ENCODE measurements around the gene HTT-AS.

The HTT-AS gene

GRCh38 chr4:3114377-3114776 lies 40.0 kb upstream of the HTT-AS start:
- H3K27me3 ChIP-seq (ENCODE audit: control insufficient read depth in 5 of 5, insufficient read depth in 4 of 5, low read length in 5 of 5) = no peaks in the 10 kb centered on the region
- H3K27ac ChIP-seq (ENCODE audit: low read depth, low read length) = no peak overlapping the region
- peaks cover 14 to 62% (median 30%) of the 10 kb centered on the region in 5 donors for H3K36me3 ChIP-seq (ENCODE audit: control insufficient read depth in 5 of 5, insufficient read depth in 5 of 5, low read length in 5 of 5)
- peaks cover 2 to 46% (median 25%) of the 10 kb centered on the region in 5 donors for H3K4me1 ChIP-seq (ENCODE audit: control insufficient read depth in 5 of 5, insufficient read depth in 5 of 5, low read length in 5 of 5)
- no peak overlapping the region for H3K9ac ChIP-seq (ENCODE audit: low read length in 5 of 5)
- H3K9me3 ChIP-seq (ENCODE audit: control insufficient read depth in 5 of 5, low read length in 5 of 5) = no peaks in the 10 kb centered on the region
- H3K4me3 ChIP-seq (ENCODE audit: low read depth in 1 of 5, low read length in 5 of 5) = no peak overlapping the region

DNA sequence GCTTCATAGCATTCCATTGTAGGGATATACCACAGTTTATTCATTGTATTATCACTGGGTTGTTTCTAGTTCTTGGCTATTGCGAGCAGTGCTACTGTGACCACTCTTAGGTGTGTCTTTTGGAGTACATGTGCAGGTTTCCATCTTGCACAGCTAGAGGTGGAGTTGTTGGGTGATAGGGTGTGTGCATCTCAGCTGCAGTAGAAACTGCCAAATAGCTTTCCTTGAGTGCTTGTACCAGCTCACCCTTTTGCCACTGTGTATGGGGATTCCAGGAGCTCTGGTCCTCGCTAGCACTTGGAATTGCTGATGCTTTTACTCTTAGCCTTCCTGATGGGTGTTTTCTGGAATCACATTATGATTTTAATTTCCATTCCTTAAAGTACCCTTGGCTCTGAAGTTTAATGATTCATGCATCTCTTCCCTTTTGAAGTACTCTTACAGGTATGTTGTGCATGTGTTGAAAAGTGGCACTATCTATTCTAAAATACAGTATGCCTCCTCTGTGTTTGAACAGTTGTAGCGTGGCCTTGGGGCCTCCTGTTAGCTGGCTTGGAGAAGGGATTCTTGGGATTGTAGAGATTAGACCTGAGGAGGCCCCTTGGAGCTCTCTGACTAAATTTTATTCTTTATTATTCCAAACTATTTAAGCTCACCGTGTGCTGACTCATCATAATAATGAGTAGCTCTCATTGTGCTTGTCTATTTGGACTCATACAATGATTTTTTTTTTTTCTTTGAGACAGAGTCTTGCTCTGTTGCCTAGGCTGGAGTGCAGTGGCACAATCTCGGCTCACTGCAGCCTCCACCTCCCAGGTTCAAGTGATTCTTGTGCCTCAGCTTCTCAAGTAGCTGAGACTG lies 38.5 kb upstream of the HTT-AS start:
- Histone ChIP-seq H3K9me3 (ENCODE audit: control insufficient read depth in 5 of 5, low read length in 5 of 5) (no peaks in the 10 kb centered on the region), H3K36me3 (ENCODE audit: control insufficient read depth in 5 of 5, insufficient read depth in 5 of 5, low read length in 5 of 5) (peaks cover 14 to 62% (median 30%) of the 10 kb centered on the region in 5 donors), H3K27ac (ENCODE audit: low read depth, low read length) (no peak overlapping the region), H3K4me3 (ENCODE audit: low read depth in 1 of 5, low read length in 5 of 5) (no peak overlapping the region), H3K27me3 (ENCODE audit: control insufficient read depth in 5 of 5, insufficient read depth in 4 of 5, low read length in 5 of 5) (no peaks in the 10 kb centered on the region), H3K4me1 (ENCODE audit: control insufficient read depth in 5 of 5, insufficient read depth in 5 of 5, low read length in 5 of 5) (peaks cover 2 to 56% (median 35%) of the 10 kb centered on the region in 5 donors), H3K9ac (ENCODE audit: low read length in 5 of 5) (no peak overlapping the region)

DNA sequence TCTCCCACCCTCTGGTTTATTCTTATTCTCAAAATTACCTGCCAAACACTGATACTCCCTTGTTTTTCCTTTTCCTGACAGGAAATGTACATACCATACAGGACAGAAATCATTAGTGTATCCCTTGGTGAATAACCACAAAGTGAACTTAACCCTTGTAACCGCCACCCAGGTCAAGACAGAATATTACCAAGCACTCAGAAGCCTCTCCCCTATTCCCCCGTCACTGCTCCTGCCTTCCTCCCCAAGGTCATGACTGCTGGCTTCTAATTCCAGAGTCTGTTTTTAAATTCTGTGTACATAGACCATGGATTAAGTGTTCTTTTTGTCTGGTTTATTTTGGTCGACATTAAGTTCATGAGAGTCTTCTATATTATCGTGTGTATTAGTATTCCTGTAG lies 37.9 kb upstream of the HTT-AS start:
- no peak overlapping the region for H3K4me3 ChIP-seq (ENCODE audit: low read depth in 1 of 5, low read length in 5 of 5)
- H3K4me1 ChIP-seq (ENCODE audit: control insufficient read depth in 5 of 5, insufficient read depth in 5 of 5, low read length in 5 of 5) = peaks cover 6 to 57% (median 37%) of the 10 kb centered on the region in 5 donors
- H3K36me3 ChIP-seq (ENCODE audit: control insufficient read depth in 5 of 5, insufficient read depth in 5 of 5, low read length in 5 of 5) = peaks cover 14 to 63% (median 30%) of the 10 kb centered on the region in 5 donors
- no peaks in the 10 kb centered on the region for H3K27me3 ChIP-seq (ENCODE audit: control insufficient read depth in 5 of 5, insufficient read depth in 4 of 5, low read length in 5 of 5)
- H3K27ac ChIP-seq (ENCODE audit: low read depth, low read length) = peak overlapping the region; percentile 19
- no peaks in the 10 kb centered on the region for H3K9me3 ChIP-seq (ENCODE audit: control insufficient read depth in 5 of 5, low read length in 5 of 5)
- H3K9ac ChIP-seq (ENCODE audit: low read length in 5 of 5) = no peak overlapping the region

DNA sequence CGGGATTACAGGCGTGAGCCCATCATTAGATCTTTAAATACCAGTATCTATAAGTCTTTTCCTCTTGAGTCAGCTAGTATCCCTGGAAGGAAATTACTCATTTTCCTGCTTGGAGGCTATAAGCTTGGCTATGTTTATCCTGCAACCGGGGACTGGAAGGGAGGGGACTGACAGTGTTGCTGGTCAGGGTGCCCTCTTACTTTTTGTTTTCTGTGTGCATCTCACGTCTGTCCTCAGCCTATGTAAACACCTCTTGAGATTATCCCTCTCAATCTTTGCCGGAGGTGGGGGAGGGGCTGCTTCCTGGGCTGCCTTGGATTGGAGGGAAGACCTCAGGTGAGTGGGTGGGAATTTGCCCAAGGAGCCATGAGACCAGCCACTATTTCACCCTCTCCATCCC lies 37.1 kb upstream of the HTT-AS start:
- peak overlapping the region; percentile 19 for H3K27ac ChIP-seq (ENCODE audit: low read depth, low read length)

DNA sequence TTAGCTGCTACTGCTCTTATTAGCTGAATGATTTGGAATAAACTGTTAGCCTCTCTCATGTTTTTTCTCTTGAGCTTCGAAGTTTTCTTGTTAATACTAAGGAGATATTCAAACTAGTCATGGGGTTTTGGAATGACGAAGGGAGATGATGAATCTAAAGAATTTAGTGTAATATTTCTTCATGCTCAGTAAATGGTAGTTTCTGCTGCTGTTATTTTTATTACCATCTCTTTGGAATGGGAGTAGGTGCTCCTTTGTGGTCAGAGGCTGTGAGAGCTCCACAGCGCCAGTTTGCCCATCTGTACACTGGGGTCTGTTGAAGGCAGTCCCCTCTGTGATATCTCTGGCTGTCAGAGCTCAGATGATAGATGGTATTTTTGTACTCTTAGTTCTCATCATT lies 33.9 kb upstream of the HTT-AS start:
- no peaks in the 10 kb centered on the region for H3K9me3 ChIP-seq (ENCODE audit: control insufficient read depth in 5 of 5, low read length in 5 of 5)
- no peak overlapping the region for H3K4me3 ChIP-seq (ENCODE audit: low read depth in 1 of 5, low read length in 5 of 5)
- H3K9ac ChIP-seq (ENCODE audit: low read length in 5 of 5) = peak overlapping the region in 2 of 5 donors; percentile 25
- H3K4me1 ChIP-seq (ENCODE audit: control insufficient read depth in 5 of 5, insufficient read depth in 5 of 5, low read length in 5 of 5) = peaks cover 9 to 50% (median 26%) of the 10 kb centered on the region in 5 donors
- H3K27ac ChIP-seq (ENCODE audit: low read depth, low read length) = peak overlapping the region; percentile 84
- H3K36me3 ChIP-seq (ENCODE audit: control insufficient read depth in 5 of 5, insufficient read depth in 5 of 5, low read length in 5 of 5) = peaks cover 11 to 56% (median 20%) of the 10 kb centered on the region in 5 donors
- H3K27me3 ChIP-seq (ENCODE audit: control insufficient read depth in 5 of 5, insufficient read depth in 4 of 5, low read length in 5 of 5) = no peaks in the 10 kb centered on the region

More for the DNA sequence above, 37.1 kb upstream of the HTT-AS start:
- Histone ChIP-seq H3K4me3 (ENCODE audit: low read depth in 1 of 5, low read length in 5 of 5) (no peak overlapping the region), H3K4me1 (ENCODE audit: control insufficient read depth in 5 of 5, insufficient read depth in 5 of 5, low read length in 5 of 5) (peaks cover 9 to 56% (median 34%) of the 10 kb centered on the region in 5 donors), H3K36me3 (ENCODE audit: control insufficient read depth in 5 of 5, insufficient read depth in 5 of 5, low read length in 5 of 5) (peaks cover 14 to 60% (median 26%) of the 10 kb centered on the region in 5 donors), H3K27me3 (ENCODE audit: control insufficient read depth in 5 of 5, insufficient read depth in 4 of 5, low read length in 5 of 5) (no peaks in the 10 kb centered on the region), H3K9ac (ENCODE audit: low read length in 5 of 5) (no peak overlapping the region), H3K9me3 (ENCODE audit: control insufficient read depth in 5 of 5, low read length in 5 of 5) (no peaks in the 10 kb centered on the region)

DNA sequence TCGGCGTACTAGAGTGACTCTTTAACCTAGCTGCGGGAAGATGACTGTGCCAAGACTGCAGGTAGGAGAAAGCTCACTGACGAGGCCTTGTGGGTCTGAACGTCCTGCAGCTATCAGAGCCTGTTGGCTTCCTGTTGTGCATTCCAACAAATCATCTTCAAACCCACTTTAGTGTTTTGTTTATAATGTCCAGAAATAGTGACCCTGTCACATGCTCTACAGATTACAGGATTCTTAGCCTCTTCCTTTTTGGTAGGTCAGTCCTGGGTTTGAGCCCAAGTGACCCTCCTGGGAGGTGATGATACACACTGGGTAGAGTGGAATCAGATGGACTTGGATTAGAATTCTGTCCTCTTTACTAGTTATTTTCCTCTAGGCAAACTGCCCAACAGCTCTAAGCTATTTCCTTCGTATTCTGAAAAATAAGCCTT lies 33.4 kb upstream of the HTT-AS start:
- H3K27ac ChIP-seq (ENCODE audit: low read depth, low read length) = peak overlapping the region; percentile 84

DNA sequence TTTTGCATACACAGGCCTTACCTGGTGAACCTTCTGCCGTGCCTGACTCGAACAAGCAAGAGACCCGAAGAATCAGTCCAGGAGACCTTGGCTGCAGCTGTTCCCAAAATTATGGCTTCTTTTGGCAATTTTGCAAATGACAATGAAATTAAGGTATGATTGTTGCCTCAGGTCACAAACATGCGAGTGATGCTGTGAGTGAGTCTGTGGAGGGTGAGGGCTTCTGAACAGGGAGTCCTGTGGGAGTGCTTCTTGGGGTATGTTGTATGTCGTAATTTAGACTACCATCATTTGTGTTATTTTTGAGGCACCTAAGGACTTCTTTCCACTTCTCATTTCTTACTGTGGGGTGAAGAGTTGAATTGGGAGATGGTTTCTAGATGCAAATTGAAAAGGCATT lies 32.9 kb upstream of the HTT-AS start:
- H3K9ac ChIP-seq (ENCODE audit: low read length in 5 of 5) = peak overlapping the region in 2 of 5 donors; percentile 11 to 21
- no peak overlapping the region for H3K4me3 ChIP-seq (ENCODE audit: low read depth in 1 of 5, low read length in 5 of 5)

More for the DNA sequence above, 33.4 kb upstream of the HTT-AS start:
- Histone ChIP-seq H3K4me3 (ENCODE audit: low read depth in 1 of 5, low read length in 5 of 5) (no peak overlapping the region), H3K27me3 (ENCODE audit: control insufficient read depth in 5 of 5, insufficient read depth in 4 of 5, low read length in 5 of 5) (no peaks in the 10 kb centered on the region), H3K9ac (ENCODE audit: low read length in 5 of 5) (peak overlapping the region in 2 of 5 donors; percentile 1 to 11), H3K36me3 (ENCODE audit: control insufficient read depth in 5 of 5, insufficient read depth in 5 of 5, low read length in 5 of 5) (peaks cover 11 to 54% (median 20%) of the 10 kb centered on the region in 5 donors), H3K9me3 (ENCODE audit: control insufficient read depth in 5 of 5, low read length in 5 of 5) (no peaks in the 10 kb centered on the region), H3K4me1 (ENCODE audit: control insufficient read depth in 5 of 5, insufficient read depth in 5 of 5, low read length in 5 of 5) (peaks cover 9 to 49% (median 26%) of the 10 kb centered on the region in 5 donors)

GRCh38 chr4:3106339-3107186 lies 32.2 kb upstream of the HTT-AS start:
- H3K27me3 ChIP-seq (ENCODE audit: control insufficient read depth in 5 of 5, insufficient read depth in 4 of 5, low read length in 5 of 5) = no peaks in the 10 kb centered on the region
- H3K4me3 ChIP-seq (ENCODE audit: low read depth in 1 of 5, low read length in 5 of 5) = no peak overlapping the region
- peak overlapping the region in 2 of 5 donors; percentile 20 to 21 for H3K9ac ChIP-seq (ENCODE audit: low read length in 5 of 5)
- peak overlapping the region; percentile 84 for H3K27ac ChIP-seq (ENCODE audit: low read depth, low read length)
- H3K9me3 ChIP-seq (ENCODE audit: control insufficient read depth in 5 of 5, low read length in 5 of 5) = no peaks in the 10 kb centered on the region
- peaks cover 9 to 54% (median 24%) of the 10 kb centered on the region in 5 donors for H3K36me3 ChIP-seq (ENCODE audit: control insufficient read depth in 5 of 5, insufficient read depth in 5 of 5, low read length in 5 of 5)
- H3K4me1 ChIP-seq (ENCODE audit: control insufficient read depth in 5 of 5, insufficient read depth in 5 of 5, low read length in 5 of 5) = peaks cover 9 to 41% (median 26%) of the 10 kb centered on the region in 5 donors

More for the DNA sequence above, 32.9 kb upstream of the HTT-AS start:
- peaks cover 9 to 46% (median 26%) of the 10 kb centered on the region in 5 donors for H3K4me1 ChIP-seq (ENCODE audit: control insufficient read depth in 5 of 5, insufficient read depth in 5 of 5, low read length in 5 of 5)
- no peaks in the 10 kb centered on the region for H3K27me3 ChIP-seq (ENCODE audit: control insufficient read depth in 5 of 5, insufficient read depth in 4 of 5, low read length in 5 of 5)
- peak overlapping the region; percentile 84 for H3K27ac ChIP-seq (ENCODE audit: low read depth, low read length)
- H3K9me3 ChIP-seq (ENCODE audit: control insufficient read depth in 5 of 5, low read length in 5 of 5) = no peaks in the 10 kb centered on the region
- H3K36me3 ChIP-seq (ENCODE audit: control insufficient read depth in 5 of 5, insufficient read depth in 5 of 5, low read length in 5 of 5) = peaks cover 13 to 53% (median 21%) of the 10 kb centered on the region in 5 donors

DNA sequence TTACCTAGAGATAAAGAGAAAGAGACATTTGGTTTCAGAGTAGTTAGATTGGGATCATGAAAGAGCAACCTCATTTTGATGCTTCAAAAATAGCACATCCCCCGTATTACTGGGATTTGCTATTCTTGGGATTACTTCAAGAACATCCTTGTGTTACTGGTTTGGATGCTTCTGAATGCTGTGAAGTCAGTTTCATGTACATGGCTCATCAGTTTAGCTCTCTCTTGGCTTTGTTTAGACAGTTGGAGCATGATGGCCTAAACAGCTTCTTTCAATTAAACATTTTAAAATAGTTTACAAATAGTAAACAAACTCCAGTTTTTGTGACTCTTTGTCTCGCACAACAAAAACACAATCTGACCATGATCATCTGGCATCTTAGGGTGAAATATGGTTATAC lies 24.0 kb upstream of the HTT-AS start:
- H3K4me3 ChIP-seq (ENCODE audit: low read depth in 1 of 5, low read length in 5 of 5) = no peak overlapping the region
- H3K9me3 ChIP-seq (ENCODE audit: control insufficient read depth in 5 of 5, low read length in 5 of 5) = no peaks in the 10 kb centered on the region
- peaks cover 12 to 54% (median 36%) of the 10 kb centered on the region in 5 donors for H3K36me3 ChIP-seq (ENCODE audit: control insufficient read depth in 5 of 5, insufficient read depth in 5 of 5, low read length in 5 of 5)
- no peaks in the 10 kb centered on the region for H3K27me3 ChIP-seq (ENCODE audit: control insufficient read depth in 5 of 5, insufficient read depth in 4 of 5, low read length in 5 of 5)
- H3K9ac ChIP-seq (ENCODE audit: low read length in 5 of 5) = no peak overlapping the region
- peaks cover 0 to 7% (median 0%) of the 10 kb centered on the region in 5 donors for H3K4me1 ChIP-seq (ENCODE audit: control insufficient read depth in 5 of 5, insufficient read depth in 5 of 5, low read length in 5 of 5)
- no peak overlapping the region for H3K27ac ChIP-seq (ENCODE audit: low read depth, low read length)

All from subcutaneous abdominal adipose tissue (tissue), 5 donors.